HG03066 (cell line): Measurements from ENCODE around the gene LRBA.
A peak's percentile ranks its signal among the peaks of the same experiment; 100 is the strongest.

Experiments used
- ATAC-seq: cut with Tn5 transposase; IDR thresholded peaks from one replicate; pipeline ENCODE4 v1.9.1; 2021; ENCODE audit warnings: low read depth; ENCODE audit not compliant: unreplicated experiment

The LRBA gene

DNA sequence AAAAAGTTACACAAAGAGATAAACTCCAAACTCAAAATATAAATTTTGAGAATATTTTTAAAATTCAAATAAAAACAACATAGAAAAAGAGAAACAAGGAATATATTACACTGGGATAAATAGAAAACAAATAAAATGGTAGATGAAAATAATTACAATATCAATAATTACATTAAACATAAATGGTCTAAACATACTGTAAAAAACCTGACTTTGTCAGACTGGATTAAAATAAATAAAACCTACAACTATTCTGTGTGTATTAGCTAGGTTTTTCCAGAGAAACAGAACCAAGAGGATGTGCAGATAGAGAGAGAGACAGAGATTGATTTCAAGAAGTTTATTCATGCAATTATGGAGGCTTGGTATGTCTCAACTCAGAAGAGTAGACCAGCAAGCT, 126.5 kb downstream of the LRBA start:
- ATAC-seq = no peak

DNA sequence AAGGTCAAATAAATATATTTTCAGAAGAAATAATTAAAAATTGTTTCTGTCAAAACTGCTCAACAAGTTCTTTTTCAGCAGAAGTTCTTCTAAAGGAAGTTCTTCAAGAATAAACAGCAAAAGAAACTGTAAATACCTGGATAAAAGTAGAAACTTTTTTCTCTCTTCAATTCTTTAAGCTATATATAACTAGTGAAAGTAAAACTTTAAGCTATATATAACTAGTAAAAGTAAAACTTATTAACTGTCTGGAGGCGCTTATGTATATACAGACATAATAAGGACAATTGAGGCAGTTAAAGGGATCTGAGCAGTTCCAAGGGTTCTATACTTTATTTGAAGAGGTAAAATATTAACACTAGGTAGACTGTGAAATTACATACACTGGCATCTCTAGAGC, 126.9 kb downstream of the LRBA start:
- peak; percentile 44 for ATAC-seq

DNA sequence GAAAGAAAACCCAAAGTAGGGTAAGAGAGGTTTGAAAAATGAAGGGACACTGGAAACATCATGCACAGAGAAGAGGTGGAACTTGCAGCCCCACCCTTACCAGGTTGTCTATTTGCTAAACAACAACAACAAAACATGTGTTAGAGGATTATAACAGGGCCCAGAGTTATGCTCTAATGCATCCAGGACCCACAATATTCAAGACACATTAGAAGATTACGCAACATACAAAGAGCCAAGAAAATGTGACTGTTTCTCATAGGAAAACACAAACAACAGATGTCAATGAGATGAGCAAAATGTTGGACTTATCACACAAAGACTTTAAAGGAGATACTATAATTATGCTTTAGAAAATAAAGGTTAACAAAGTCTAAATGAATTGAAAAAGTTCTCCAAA, 128.5 kb downstream of the LRBA start:
- ATAC-seq = no peak

DNA sequence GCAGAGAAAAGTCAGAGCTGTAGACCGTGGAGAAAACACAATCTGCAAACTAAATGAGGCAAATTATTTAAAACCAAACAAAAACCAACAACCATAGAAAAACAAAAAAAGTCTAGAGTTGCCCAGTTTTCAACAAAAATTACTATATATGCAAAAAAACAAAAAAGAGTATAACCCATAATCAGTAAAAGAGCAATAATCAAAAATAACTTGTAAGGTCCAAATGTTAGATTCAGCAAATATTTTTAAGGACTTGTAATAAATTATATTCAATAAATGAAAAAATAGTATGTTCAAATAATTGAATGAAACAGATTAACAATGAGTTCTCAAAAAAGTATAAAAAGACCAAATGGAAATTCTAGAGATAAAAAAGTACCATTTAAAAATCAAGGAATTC, 130.5 kb downstream of the LRBA start:
- ATAC-seq = no peak

DNA sequence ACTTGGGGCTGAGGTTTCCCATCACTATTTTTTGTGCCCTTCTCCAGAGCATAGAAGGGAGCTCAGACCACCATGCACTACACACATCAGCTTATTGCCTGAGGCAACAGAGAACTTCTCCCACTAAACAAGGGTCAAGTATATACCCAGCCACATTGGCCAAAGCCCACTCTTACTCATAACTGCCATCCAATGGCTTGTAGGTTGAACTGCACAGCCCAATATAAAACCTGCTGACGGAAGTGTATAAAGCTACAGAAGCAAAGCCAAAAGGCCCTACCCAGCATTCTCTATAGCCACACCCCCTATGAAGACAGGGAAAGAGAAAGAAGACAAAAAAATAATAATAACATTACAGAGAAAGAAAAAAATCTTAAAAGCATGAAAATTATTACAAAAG, 139.7 kb downstream of the LRBA start:
- no peak for ATAC-seq

DNA sequence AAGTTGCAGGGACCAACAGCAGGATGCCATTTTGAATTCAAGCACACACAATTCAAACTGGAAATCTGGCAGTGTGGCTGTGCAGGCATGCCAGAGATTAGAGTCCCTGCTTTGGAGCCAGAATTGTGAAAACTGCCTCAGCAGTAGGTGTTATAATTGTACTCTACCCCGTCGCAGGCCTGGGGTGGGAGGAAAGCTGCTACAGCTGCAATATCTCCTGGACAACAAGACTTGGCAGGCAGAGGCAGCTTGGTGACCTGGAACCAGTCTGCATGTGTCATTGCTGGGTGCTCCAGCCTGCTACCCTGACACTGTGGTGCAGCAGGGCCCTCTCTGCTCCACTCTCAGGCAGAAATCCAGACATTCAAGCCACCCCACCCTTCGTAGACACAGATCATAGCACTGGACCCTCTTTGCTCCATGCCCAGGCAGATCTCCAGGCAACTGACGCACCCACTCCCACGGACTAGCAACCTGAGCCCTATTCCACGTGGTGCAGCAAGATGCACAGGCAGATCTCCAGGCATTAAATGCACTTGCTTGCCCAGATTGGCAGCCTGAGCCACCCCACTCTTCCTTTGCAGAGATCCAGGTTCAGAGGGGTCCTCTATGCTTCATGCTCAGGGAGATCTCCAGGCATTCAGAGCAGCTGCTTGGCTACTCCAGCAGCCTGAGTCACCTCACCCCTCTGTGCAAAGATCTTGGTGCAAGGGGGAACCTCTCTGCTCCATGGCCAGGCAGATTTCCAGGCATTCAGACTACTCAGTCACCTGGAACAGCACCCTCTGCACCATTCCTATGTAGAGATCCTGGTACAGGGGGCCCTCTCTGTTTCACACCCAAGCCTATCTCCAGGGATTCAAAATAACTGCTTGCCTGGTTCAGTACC, 140.5 kb downstream of the LRBA start:
- ATAC-seq = no peak

DNA sequence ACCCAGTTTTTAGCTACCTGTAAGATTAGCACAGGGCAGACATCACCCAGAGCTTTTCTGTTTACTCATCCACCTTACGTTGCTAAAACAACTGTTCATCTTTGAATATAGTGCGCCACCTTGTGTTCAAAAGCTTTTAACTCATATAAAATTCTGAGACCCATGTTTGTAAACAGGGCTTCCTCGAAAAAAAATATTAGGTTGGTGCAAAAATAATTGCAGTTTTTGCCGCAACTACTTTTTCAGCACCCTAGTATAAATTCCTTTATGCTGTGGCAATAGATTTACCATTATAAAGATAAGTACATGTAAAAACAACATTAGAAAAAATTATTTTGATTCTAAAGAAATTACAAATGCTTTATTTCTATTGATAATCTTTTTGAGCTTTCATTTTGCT, 147.9 kb downstream of the LRBA start:
- ATAC-seq = peak; percentile 94

DNA sequence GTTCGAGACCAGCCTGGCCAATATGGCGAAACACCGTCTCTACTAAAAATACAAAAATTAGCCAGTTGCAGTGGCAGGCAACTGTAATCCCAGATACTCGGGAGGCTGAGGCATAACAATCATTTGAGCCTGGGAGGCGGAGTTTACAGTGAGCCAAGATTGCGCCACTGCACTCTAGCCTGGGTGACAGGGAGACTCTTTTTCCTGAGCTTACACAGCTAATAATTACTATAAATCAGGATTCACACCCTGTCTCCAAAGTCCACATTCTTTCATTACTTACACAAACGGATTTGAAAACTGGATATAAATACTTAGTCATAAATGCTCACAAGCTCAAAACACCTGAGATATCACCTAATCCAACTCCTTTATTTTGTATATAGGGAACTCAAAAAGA, 151.6 kb downstream of the LRBA start:
- no peak for ATAC-seq

DNA sequence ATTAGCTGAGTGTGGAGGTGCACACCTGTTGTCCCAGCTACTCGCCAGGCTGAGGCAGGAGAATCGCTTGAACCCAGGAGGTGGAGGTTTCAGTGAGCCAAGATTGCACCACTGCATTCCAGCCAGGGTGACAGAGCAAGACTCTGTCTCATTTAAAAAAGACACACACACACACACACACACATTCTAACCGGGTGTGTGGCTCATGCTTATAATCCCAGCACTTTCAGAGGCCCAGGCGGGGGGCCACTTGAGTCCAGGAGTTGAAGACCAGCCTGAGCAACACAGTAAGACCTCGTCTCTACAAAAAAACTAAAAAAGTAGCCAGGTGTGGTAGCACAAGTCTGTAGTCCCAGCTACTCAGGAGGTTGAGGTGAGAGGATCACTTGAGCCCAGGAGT, 152.3 kb downstream of the LRBA start:
- ATAC-seq = no peak

DNA sequence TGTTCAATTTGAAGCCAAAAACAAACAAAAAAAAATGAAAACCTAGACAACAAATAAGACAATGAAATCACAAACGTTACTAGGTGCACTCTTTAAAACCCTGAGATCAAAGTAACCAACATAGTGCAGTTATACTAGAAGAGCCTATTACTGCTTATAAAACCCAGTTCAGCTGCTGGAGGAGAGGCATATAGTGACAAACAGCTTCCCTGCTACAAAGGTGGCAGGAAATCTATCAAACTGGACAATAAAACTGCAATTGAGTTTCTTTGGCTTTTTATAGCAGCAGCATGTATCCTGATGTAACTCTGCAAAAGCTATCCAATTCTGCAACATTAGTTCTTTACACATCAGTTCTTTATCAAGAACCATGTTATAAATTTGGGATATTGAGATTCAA, 155.6 kb downstream of the LRBA start:
- no peak for ATAC-seq

DNA sequence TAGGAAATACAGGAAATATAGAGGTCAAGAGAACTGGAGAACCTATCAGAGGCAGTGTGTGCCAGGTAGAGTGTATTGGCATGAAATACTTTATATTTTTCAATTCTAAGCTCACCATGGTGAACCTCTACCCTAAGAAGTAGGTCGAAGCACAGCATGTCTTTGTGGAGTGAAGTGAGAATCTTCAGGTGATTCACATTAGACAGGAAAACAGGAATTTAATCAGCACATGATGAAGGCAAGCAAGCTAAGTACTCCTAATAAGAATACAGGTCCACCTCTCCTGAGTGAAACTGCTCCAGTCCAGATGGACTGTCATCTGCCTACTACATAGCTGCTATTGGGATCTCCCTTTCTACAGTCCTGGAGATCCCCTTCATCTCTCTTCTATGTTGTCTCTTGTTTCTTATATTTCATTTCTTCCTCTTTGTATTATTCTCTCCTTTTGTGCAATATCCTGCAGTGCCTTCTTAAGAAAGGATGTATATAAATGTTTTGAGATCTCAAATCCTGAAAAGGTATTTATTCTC, 159.0 kb downstream of the LRBA start:
- ATAC-seq = no peak

DNA sequence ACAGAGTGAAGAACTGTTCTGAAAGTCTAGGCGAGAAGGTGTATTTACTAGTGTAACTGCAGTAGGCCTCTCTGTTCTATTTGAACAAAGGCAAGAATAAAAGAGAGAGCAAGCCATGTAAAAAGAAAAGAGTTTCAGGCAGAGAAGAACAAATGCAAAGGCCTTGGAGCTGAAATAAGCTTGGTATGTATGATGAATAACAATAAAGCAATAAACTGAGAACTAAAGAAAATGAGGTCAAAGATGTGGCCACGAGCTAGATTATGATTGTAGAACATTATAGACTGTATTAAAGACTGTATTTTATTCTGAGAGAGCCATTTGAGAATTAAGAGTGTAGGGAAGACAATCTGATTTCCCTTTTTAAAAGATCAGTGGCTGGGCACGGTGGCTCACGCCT, 160.5 kb downstream of the LRBA start:
- ATAC-seq = no peak

DNA sequence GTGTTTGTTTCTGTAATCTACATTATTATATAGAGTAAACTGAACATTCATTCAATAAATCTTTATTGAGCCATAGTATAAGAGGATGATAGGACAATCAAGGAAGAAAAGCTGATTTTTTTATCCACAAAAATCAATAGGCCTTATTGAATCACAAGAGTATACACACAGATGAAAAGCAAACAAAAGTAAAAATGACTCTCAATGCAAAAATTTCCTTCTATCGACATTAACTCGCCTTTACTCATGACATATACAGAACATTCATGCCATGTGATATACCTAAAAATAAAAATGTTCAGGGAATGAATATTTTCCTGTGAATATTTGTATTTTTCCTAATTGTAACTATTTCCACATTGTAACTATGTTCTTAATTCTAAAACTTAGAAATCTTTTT, 161.2 kb downstream of the LRBA start:
- ATAC-seq = no peak

DNA sequence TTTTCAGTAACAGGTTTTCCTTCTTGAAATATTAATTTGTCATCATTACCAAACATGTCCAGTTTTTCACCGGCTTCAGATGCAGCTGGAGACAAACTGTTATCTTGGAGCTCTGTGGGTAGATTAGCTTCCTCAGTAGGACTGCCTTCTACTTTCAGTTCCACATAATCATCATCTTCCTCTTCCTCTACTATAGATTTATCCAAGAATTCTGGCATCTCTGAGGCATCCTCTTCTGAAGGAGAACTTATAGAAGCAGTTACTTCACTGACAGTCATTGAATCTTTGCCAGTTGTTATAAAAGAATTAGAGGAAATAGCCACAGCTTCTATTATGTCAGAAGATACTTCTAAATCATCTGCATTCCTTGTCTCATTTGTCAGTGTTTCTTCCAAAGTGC, 162.9 kb downstream of the LRBA start:
- no peak for ATAC-seq

DNA sequence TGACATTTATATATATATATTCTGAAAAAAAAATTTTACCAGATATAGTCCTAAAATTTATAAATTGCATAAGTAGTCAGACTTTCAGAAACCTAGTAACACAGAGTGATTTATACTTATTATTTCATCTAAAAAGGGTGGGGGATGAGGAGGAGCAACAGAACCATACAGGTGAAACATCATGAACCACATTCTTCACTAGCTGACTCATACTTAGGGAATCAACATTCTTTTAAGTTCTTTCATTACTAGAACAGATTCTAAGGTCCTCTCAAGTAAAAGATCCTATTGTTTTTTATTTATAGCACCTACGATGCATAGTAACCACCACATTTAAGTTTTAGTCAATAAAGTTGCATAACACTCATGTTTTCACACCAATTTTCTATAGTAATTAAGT, 166.1 kb downstream of the LRBA start:
- no peak for ATAC-seq

DNA sequence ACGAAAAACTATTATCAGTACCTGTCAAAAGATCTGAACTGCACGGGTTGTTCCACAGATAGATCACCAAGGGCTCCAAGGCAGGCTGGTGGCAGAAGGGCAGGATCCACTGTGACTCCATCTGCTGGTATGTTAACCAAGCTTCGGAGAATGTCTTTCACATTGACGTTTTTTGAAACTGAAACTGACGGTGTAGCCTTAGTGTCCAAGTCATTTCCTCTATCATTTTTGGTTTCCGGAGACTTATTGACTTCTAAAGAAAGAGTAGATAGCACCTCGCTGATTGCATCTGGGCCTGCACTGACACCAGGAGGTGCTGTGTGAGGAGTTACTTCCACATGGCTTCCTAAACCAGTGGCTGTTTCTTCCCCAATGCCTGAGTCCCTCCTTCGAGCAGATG, 186.9 kb downstream of the LRBA start:
- peak; percentile 94 for ATAC-seq

DNA sequence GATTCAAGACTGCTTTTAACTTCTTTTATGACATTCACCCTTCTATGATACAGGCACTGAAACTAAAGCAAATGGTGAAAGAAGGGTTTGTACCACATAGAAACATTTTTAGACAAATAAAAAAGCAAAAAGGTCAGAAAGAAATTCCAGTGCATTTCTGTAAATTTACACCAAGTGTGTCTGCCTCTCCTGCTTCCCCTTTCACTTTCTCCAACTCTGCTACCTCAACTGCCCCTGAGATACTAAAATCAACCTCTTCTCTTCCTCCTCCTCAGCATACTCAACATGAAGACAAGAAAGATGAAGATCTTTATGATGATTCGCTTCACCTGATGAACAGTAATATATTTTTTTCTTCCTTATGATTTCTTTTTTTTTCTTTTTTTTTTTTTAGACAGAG, 187.9 kb downstream of the LRBA start:
- no peak for ATAC-seq

DNA sequence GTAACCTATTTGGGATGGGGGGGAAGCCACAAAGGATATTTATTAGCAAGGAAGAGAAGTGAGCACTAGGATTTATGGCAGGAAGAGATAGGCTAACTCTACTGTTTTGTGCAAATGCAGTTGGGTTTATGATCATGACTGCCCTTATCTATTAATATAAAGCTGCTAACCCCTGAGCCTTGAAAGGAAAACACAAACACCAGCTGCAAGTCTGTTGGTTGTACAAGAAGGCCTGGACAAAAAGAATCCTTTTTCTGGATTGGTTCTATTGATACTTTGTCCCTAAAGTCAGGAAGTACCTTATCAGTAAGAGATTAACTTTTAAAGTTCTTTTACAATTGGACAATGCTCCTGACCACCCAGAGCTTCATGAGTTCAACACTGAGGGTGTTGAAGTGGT, 188.8 kb downstream of the LRBA start:
- ATAC-seq = no peak

DNA sequence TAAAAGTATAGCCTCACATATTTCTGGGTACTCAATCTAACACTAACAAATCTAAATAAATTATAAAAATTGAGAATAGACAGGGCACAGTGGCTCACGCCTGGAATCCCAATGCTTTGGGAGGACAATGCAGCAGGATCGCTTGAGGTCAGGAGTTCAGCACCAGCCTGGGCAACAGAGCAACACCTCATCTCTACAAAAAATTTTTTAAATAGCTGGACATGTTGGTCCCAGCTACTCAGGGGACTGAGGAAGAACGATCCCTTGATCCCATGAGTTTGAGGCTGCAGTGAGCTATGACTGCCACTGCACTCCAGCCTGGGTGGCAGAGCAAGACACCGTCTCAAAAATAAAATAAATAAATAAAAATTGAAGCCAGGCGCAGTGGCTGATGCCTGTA, 192.7 kb downstream of the LRBA start:
- no peak for ATAC-seq

DNA sequence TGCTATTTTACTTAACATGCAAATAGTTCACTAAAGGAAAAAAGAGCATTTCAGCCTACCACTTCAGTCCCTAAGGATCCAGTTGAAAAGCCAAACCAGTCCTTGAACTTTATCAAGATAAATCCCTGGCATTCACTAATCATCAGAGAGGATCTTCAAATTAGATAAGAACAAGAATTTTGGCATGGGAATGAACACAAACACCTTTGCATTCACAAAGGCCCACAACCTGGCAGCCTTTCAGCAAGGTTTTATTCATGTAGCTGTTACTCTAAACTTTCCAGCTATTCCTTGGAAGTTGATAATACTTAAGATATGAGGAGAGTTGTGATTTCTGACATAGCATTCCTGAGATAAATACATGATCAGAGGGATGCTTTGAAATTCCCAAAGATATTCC, 193.4 kb downstream of the LRBA start:
- no peak for ATAC-seq

DNA sequence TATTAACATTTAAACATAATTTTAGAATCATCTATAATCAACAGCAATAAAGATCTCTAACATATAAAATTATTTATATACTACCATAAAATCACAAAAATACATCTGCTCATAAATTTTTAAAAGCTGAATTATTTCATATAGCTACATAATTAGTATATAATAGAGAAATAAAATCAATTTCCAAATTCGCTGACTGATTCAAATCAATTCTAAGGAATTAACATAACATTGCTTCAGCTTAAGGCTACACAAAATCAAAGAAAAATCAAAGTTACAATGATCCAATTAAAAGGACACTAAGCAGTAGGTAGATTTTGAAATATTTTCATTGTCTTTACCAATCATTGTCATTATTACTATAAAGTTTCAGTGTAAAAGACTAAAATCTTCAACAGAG, 194.7 kb downstream of the LRBA start:
- no peak for ATAC-seq

DNA sequence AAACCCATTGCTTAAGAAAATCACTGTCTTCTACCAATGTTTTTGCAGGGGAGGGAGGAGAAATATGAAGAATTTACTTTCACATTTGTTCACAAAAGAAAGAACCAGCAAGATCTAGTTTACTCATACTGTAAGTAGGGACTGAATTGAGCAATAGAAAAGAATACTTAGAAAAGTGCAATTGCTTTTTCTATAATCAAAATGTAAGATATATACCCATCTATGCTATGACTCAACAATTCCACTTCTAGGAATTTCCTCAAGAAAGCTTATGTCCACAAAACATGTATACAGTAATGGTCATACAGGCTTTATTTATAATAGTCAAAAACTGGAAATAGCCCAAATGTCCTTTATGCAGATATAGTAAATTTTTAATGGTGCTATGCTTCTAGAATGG, 196.4 kb downstream of the LRBA start:
- ATAC-seq = no peak
